Vagina (tissue), 2 donors: Measurements from ENCODE around the gene ADARB1. TPM values are rescaled to one million over a fixed set of nuclear protein-coding genes. Genes with fewer than 3 reads are reported as not detected.

Experiments used
- DNase-seq, 2 donors: peaks; one replicate each; pipeline ENCODE4 v3.0.0-alpha.2; 2017; ENCODE audit errors: extremely low spot score in 2 of 2
- H3K27ac ChIP-seq: fragments of 200-600 bp; sonication (generic); one replicate; pipeline ENCODE4 v1.5.1; 2019
- H3K27me3 ChIP-seq: fragments of 200-600 bp; sonication (generic); one replicate; pipeline ENCODE4 v1.5.1; 2019
- H3K36me3 ChIP-seq, 2 donors: fragments of 200-600 bp; sonication (generic); one replicate each; pipeline ENCODE4 v1.5.1; 2017 to 2019
- H3K4me1 ChIP-seq: fragments of 200-600 bp; sonication (generic); one replicate; pipeline ENCODE4 v1.5.1; 2019
- H3K4me3 ChIP-seq, 2 donors: fragments of 200-600 bp; sonication (generic); 1 replicate in 1 of 2; 2 replicates in 1 of 2; pipeline ENCODE4 v1.5.1; 2016 to 2019
- H3K9me3 ChIP-seq: fragments of 200-600 bp; sonication (generic); one replicate; pipeline ENCODE4 v1.5.1; 2019
- CTCF ChIP-seq, 3 experiments: fragments of 450-650 bp in 2 of 3; fragments of 200-600 bp in 1 of 3; sonication (generic) in 1 of 3; IDR thresholded peaks; one replicate each; pipeline ENCODE4 v1.5.1; 2017 to 2019; ENCODE audit warnings: antibody characterized with exemption in 3 of 3, mild to moderate bottlenecking in 2 of 3, moderate library complexity in 2 of 3
- POLR2A ChIP-seq, 2 donors: fragments of 450-650 bp; IDR thresholded peaks; one replicate each; pipeline ENCODE4 v1.6.1; 2017; ENCODE audit warnings: antibody characterized with exemption in 2 of 2, mild to moderate bottlenecking in 2 of 2, moderate library complexity in 2 of 2
- POLR2AphosphoS5 ChIP-seq, 2 donors: sonication (generic); formaldehyde crosslinking; IDR thresholded peaks; one replicate each; pipeline ENCODE4 v1.9.0; 2017; ENCODE audit warnings: antibody characterized with exemption in 2 of 2, mild to moderate bottlenecking in 2 of 2, low read depth in 1 of 2; ENCODE audit not compliant: insufficient read depth in 1 of 2
- intact Hi-C: fragments of 100-400 bp; cut with DNase I; formaldehyde crosslinking; loops from one replicate; pipeline ENCODE4 v1.15.1; 2023
- total RNA-seq: library from RNA; depleted of rRNA; stranded (reverse); fragments of >200 nt; gene quantifications from one replicate; pipeline ENCODE4 v1.2.3, GENCODE V29; 2016

Gene ADARB1
- total RNA-seq, 1 donor from 2014 or later = 19.6 TPM

GRCh38 chr21:45163413-45164123 is 89.2 kb downstream of the ADARB1 start:
- Histone ChIP-seq H3K9me3 (no peaks in the 10 kb centered on the region), H3K27ac (no peak overlapping the region), H3K36me3 (no peaks in the 10 kb centered on the region), H3K4me3 (no peak overlapping the region), H3K4me1 (peaks cover 35% of the 10 kb centered on the region), H3K27me3 (no peaks in the 10 kb centered on the region)
- DNase-seq = peak in 1 of 2 donors; percentile 69
- TF ChIP-seq CTCF (IDR thresholded peaks at IDR 0.05) (no peak), POLR2A (IDR thresholded peaks at IDR 0.05) (no peak), POLR2AphosphoS5 (IDR thresholded peaks at IDR 0.05; ENCODE audit: insufficient read depth in 1 of 2, low read depth in 1 of 2) (no peak)
- intact Hi-C loops = no loop called here

DNA sequence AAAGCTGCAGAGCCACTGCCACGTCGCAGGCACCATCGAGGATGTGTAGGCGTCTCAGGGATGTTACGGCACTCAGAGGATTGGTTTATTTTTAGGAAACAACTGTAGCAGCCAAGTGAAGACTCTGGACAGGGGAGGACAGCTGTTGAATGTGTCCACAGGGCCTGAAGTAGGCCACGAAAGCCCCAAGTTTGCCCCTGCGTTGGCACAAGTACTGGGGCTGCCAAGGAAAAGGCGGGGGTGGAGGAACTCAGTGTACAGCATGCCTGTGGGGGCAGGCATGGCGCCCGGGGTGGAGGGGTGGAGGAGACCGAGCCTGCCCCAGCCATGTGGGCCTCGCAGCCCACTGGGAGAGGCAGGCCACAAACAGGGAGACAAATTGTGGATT is 89.7 kb downstream of the ADARB1 start:
- DNase-seq = peak in 1 of 2 donors; percentile 80
- no peak overlapping the region for H3K4me3 ChIP-seq
- peaks cover 39% of the 10 kb centered on the region for H3K4me1 ChIP-seq
- no peaks in the 10 kb centered on the region for H3K36me3 ChIP-seq
- intact Hi-C loops = no loop called here
- no peak overlapping the region for H3K27ac ChIP-seq
- TF ChIP-seq CTCF (IDR thresholded peaks at IDR 0.05) = no peak
- no peak for TF ChIP-seq POLR2A (IDR thresholded peaks at IDR 0.05)
- TF ChIP-seq POLR2AphosphoS5 (IDR thresholded peaks at IDR 0.05; ENCODE audit: insufficient read depth in 1 of 2, low read depth in 1 of 2) = no peak
- no peaks in the 10 kb centered on the region for H3K27me3 ChIP-seq
- no peaks in the 10 kb centered on the region for H3K9me3 ChIP-seq

- Histone ChIP-seq H3K27me3 (no peaks in the 10 kb centered on the region), H3K4me3 (no peak overlapping the region), H3K9me3 (no peaks in the 10 kb centered on the region), H3K36me3 (no peaks in the 10 kb centered on the region), H3K27ac (no peak overlapping the region), H3K4me1 (peaks cover 42% of the 10 kb centered on the region)
- DNase-seq = peak in 1 of 2 donors; percentile 77
- intact Hi-C loops = no loop called here
- no peak for TF ChIP-seq CTCF (IDR thresholded peaks at IDR 0.05)
- no peak for TF ChIP-seq POLR2A (IDR thresholded peaks at IDR 0.05)
- TF ChIP-seq POLR2AphosphoS5 (IDR thresholded peaks at IDR 0.05; ENCODE audit: insufficient read depth in 1 of 2, low read depth in 1 of 2) = no peak
Observed at GRCh38 chr21:45164838-45165237, 90.5 kb downstream of the ADARB1 start.

- intact Hi-C loops = no loop called here
- no peak overlapping the region for H3K4me3 ChIP-seq
- no peak overlapping the region for H3K27ac ChIP-seq
- peak in 1 of 2 donors; percentile 27 for DNase-seq
- peak in 1 of 2 donors; percentile 10 for TF ChIP-seq POLR2AphosphoS5 (IDR thresholded peaks at IDR 0.05; ENCODE audit: insufficient read depth in 1 of 2, low read depth in 1 of 2)
- no peak for TF ChIP-seq POLR2A (IDR thresholded peaks at IDR 0.05)
- no peaks in the 10 kb centered on the region for H3K36me3 ChIP-seq
- H3K4me1 ChIP-seq = peaks cover 28% of the 10 kb centered on the region
- no peaks in the 10 kb centered on the region for H3K27me3 ChIP-seq
- no peaks in the 10 kb centered on the region for H3K9me3 ChIP-seq
Observed at GRCh38 chr21:45166931-45167330, 92.6 kb downstream of the ADARB1 start.

- DNase-seq = peak in 1 of 2 donors; percentile 18
- Histone ChIP-seq H3K27me3 (no peaks in the 10 kb centered on the region), H3K36me3 (no peaks in the 10 kb centered on the region), H3K4me3 (no peak overlapping the region), H3K4me1 (peaks cover 28% of the 10 kb centered on the region), H3K27ac (no peak overlapping the region), H3K9me3 (no peaks in the 10 kb centered on the region)
- intact Hi-C loops = no loop called here
- peak in 1 of 2 donors; percentile 8 for TF ChIP-seq POLR2AphosphoS5 (IDR thresholded peaks at IDR 0.05; ENCODE audit: insufficient read depth in 1 of 2, low read depth in 1 of 2)
- no peak for TF ChIP-seq POLR2A (IDR thresholded peaks at IDR 0.05)
- TF ChIP-seq CTCF (IDR thresholded peaks at IDR 0.05) = no peak
Observed at GRCh38 chr21:45167796-45168222, 93.4 kb downstream of the ADARB1 start.
